HFF-Myc (cell line): ENCODE data around the gene ACTR8.

ENCODE experiments used
- DNase-seq: peaks from one replicate; pipeline ENCODE4 v3.0.0-alpha.2; 2011; ENCODE audit warnings: low read depth; ENCODE audit errors: extremely low read depth
- H3K4me3 ChIP-seq: replicated peaks from 2 replicates; pipeline ENCODE4 v1.5.1; 2011; ENCODE audit warnings: low read depth, mild to moderate bottlenecking, control low read depth, low read length
- CTCF ChIP-seq: IDR thresholded peaks from 2 replicates; pipeline ENCODE4 v1.5.1; 2012; ENCODE audit warnings: mild to moderate bottlenecking, low read depth, low read length, control low read depth; ENCODE audit errors: missing control alignments

The ACTR8 gene

GRCh38 chr3:53863145-53863544 is 18.8 kb downstream of the ACTR8 start:
- H3K4me3 ChIP-seq, result no peak overlapping the region
- TF ChIP-seq CTCF, result no peak
- DNase-seq, result no peak

GRCh38 chr3:53862241-53862640 is 19.7 kb downstream of the ACTR8 start:
- no peak for TF ChIP-seq CTCF
- no peak overlapping the region for H3K4me3 ChIP-seq
- no peak for DNase-seq

GRCh38 chr3:53860196-53860595 is 21.8 kb downstream of the ACTR8 start:
- DNase-seq, result no peak
- TF ChIP-seq CTCF, result no peak
- H3K4me3 ChIP-seq, result no peak overlapping the region

- H3K4me3 ChIP-seq, result no peak overlapping the region
- no peak for DNase-seq
- TF ChIP-seq CTCF, result no peak
Measured at GRCh38 chr3:53859178-53859577, 22.8 kb downstream of the ACTR8 start.

- TF ChIP-seq CTCF, result no peak
- DNase-seq, result no peak
- H3K4me3 ChIP-seq, result no peak overlapping the region
Measured at GRCh38 chr3:53858096-53858741, 23.7 kb downstream of the ACTR8 start.

GRCh38 chr3:53856964-53857363 is 25.0 kb downstream of the ACTR8 start:
- DNase-seq, result no peak
- TF ChIP-seq CTCF, result no peak
- H3K4me3 ChIP-seq, result no peak overlapping the region

- TF ChIP-seq CTCF, result no peak
- DNase-seq, result peak; percentile 47
Measured at GRCh38 chr3:53850895-53851294, 31.1 kb downstream of the ACTR8 start.

More at GRCh38 chr3:53850895-53851294, 31.1 kb downstream of the ACTR8 start:
- no peak overlapping the region for H3K4me3 ChIP-seq
